ENCODE data around the gene METTL15. TPM values are rescaled to one million over a fixed set of nuclear protein-coding genes. Genes with fewer than 3 reads are reported as not detected.

The METTL15 gene
- total and polyA plus RNA-seq, 2 of the 8 experiments (the other 6 are each of a cell fraction or from before 2014, with no cell fraction given), result 5.4 to 10.5 TPM

GRCh38 chr11:28318871-28319270, 210.7 kb downstream of the METTL15 start:
- TF ChIP-seq USF2 (IDR thresholded peaks at IDR 0.05; ENCODE audit: low read length) (no peak), HDAC6 (IDR thresholded peaks at IDR 0.05; ENCODE audit: low read depth, low read length) (no peak), RNF2 (IDR thresholded peaks at IDR 0.05; ENCODE audit: borderline replicate concordance, low read depth, low read length, missing control alignments, poor library complexity, severe bottlenecking) (no peak), CHD2 (IDR thresholded peaks at IDR 0.05; ENCODE audit: low read length) (no peak), KDM5A (IDR thresholded peaks at IDR 0.05; ENCODE audit: low read length) (no peak), SP2 (IDR thresholded peaks at IDR 0.05; ENCODE audit: low read length) (no peak), TCF12 (IDR thresholded peaks at IDR 0.05; ENCODE audit: low read depth, low read length) (no peak), CBX8 (IDR thresholded peaks at IDR 0.05; ENCODE audit: borderline replicate concordance, low read depth, low read length) (no peak), EP300 (IDR thresholded peaks at IDR 0.05; ENCODE audit: borderline replicate concordance in 1 of 2, low read depth in 2 of 2, low read length in 2 of 2) (no peak), SIN3A (conservative IDR thresholded peaks at IDR 0.05 in 1 of 2, IDR thresholded peaks at IDR 0.05 in 1 of 2; ENCODE audit: low read depth in 1 of 2, low read length in 2 of 2) (no peak), TEAD4 (IDR thresholded peaks at IDR 0.05; ENCODE audit: low read depth, low read length) (no peak), RBBP5 (IDR thresholded peaks at IDR 0.05; ENCODE audit: borderline replicate concordance, low read depth, low read length) (no peak), MAX (IDR thresholded peaks at IDR 0.05) (no peak)
- Histone ChIP-seq H3K79me1 (ENCODE audit: low read depth, low read length) (no peaks in the 10 kb centered on the region), H3K4ac (replicated peaks; ENCODE audit: insufficient read length, low read depth, low read length) (no peak overlapping the region), H4K8ac (ENCODE audit: extremely low read depth, insufficient read depth, low read length) (no peak overlapping the region), H3K9ac (replicated peaks in 1 of 4; ENCODE audit: extremely low read depth in 1 of 4, low read depth in 3 of 4, low read length in 3 of 4) (no peak overlapping the region), H2BK15ac (ENCODE audit: low read length) (no peak overlapping the region), H3K27ac (ENCODE audit: low read depth, low read length) (no peak overlapping the region), H2BK20ac (ENCODE audit: low read length) (no peak overlapping the region), H2AFZ (ENCODE audit: low read length) (no peak overlapping the region), H3K56ac (replicated peaks; ENCODE audit: insufficient read length, low read depth, low read length) (no peak overlapping the region), H2AK5ac (ENCODE audit: low read depth, low read length) (no peak overlapping the region), H3K4me2 (ENCODE audit: insufficient read depth in 1 of 2, low read depth in 2 of 2, low read length in 2 of 2) (no peak overlapping the region), H3K4me1 (replicated peaks in 1 of 4; ENCODE audit: control insufficient read depth in 3 of 4, insufficient read depth in 4 of 4, low read length in 3 of 4) (no peaks in the 10 kb centered on the region), H4K91ac (replicated peaks; ENCODE audit: insufficient read length, low read length) (no peak overlapping the region), H3K79me2 (ENCODE audit: control insufficient read depth in 1 of 2, insufficient read depth in 2 of 2, low read length in 2 of 2) (no peaks in the 10 kb centered on the region), H3K36me3 (ENCODE audit: control insufficient read depth in 2 of 4, insufficient read depth in 4 of 4, low read length in 3 of 4) (no peaks in the 10 kb centered on the region; a peak in 1 of 8 replicates), H3K14ac (ENCODE audit: insufficient read length) (no peak overlapping the region), H2BK12ac (ENCODE audit: low read depth, low read length) (no peak overlapping the region), H3K23me2 (ENCODE audit: low read depth, low read length) (no peaks in the 10 kb centered on the region), H3K23ac (ENCODE audit: insufficient read length) (no peak overlapping the region), H3K4me3 (ENCODE audit: extremely low read depth in 1 of 4, insufficient read depth in 2 of 4, low read depth in 3 of 4, low read length in 4 of 4) (no peak overlapping the region), H3K9me3 (ENCODE audit: insufficient read depth in 2 of 2, low read depth in 1 of 2, low read length in 1 of 2) (no peaks in the 10 kb centered on the region), H2BK5ac (ENCODE audit: low read depth, low read length) (no peak overlapping the region), H2BK120ac (replicated peaks; ENCODE audit: low read depth, low read length) (no peak overlapping the region), H4K5ac (ENCODE audit: insufficient read length, low read depth, low read length) (no peak overlapping the region), H4K20me1 (replicated peaks in 1 of 2; ENCODE audit: control insufficient read depth in 1 of 2, insufficient read depth in 2 of 2, low read length in 2 of 2) (no peaks in the 10 kb centered on the region), H3K18ac (ENCODE audit: extremely low read depth, low read length) (no peak overlapping the region), H3K27me3 (replicated peaks in 1 of 4; ENCODE audit: control insufficient read depth in 3 of 4, extremely low read depth in 1 of 4, insufficient read depth in 3 of 4, low read length in 3 of 4) (no peaks in the 10 kb centered on the region)
- DNase-seq (ENCODE audit: low read depth in 1 of 2, low spot score in 2 of 2), result no peak
- CTCF ChIA-PET (ENCODE audit: partially characterized antibody), result no interaction called here
- POLR2A ChIA-PET (ENCODE audit: partially characterized antibody), result interaction anchor here (1.2 kb wide), 1 partner anchor 8 kb away, joined by 4 read pairs; no protein-coding TSS in a partner anchor
- no peak for FAIRE-seq
- WGBS, 2 experiments (ENCODE audit: extremely low coverage in 1 of 2, insufficient coverage in 1 of 2, insufficient read length in 1 of 2, insufficient replicate concordance in 2 of 2, low coverage in 1 of 2, low lambda C conversion rate in 2 of 2, missing lambda C conversion rate in 1 of 2), result 80% methylated on average over 3 of the region's 3 CpGs; no CpG with 5 or more reads in 1 of the 2 experiments
